NB4 (cell line): Measurements from ENCODE around the gene MMP25.
"Not testable (repeated sequence)": the region's sequence is repeated elsewhere in the genome, so short reads cannot be mapped to it uniquely, and the experiment has no call there.

ENCODE experiments used
- DNase-seq: peaks from one replicate; pipeline ENCODE4 v3.0.0; 2010; ENCODE audit warnings: low read depth
- H3K4me3 ChIP-seq: one replicate; pipeline ENCODE4 v1.5.1; 2011; ENCODE audit warnings: mild to moderate bottlenecking, low read depth, low read length, moderate library complexity
- CTCF ChIP-seq: IDR thresholded peaks from one replicate; pipeline ENCODE4 v1.5.1; 2012; ENCODE audit warnings: low read depth, low read length
- MAX ChIP-seq: IDR thresholded peaks from 2 replicates; pipeline ENCODE4 v1.6.1; 2011; ENCODE audit warnings: low read depth, low read length
- MYC ChIP-seq: IDR thresholded peaks from 2 replicates; pipeline ENCODE4 v1.6.1; 2011; ENCODE audit warnings: low read depth, low read length
- POLR2A ChIP-seq: IDR thresholded peaks from 2 replicates; pipeline ENCODE4 v1.6.1; 2011; ENCODE audit warnings: mild to moderate bottlenecking; ENCODE audit not compliant: insufficient read length; ENCODE audit errors: extremely low read depth

The MMP25 gene

GRCh38 chr16:3051009-3051408 lies 4.6 kb downstream of the MMP25 start:
- DNase-seq = no peak
- no peak for TF ChIP-seq POLR2A
- TF ChIP-seq MYC = no peak
- no peak for TF ChIP-seq CTCF
- TF ChIP-seq MAX = no peak
- H3K4me3 ChIP-seq = no peak overlapping the region

- no peak overlapping the region for H3K4me3 ChIP-seq
- TF ChIP-seq POLR2A = no peak
- TF ChIP-seq MAX = no peak
- TF ChIP-seq CTCF = no peak
- no peak for TF ChIP-seq MYC
- DNase-seq = peak; percentile 63
These were observed 5.1 kb downstream of the MMP25 start for GRCh38 chr16:3051494-3051893.

GRCh38 chr16:3052571-3053329 lies 6.4 kb downstream of the MMP25 start:
- DNase-seq, H3K4me3 ChIP-seq: not testable (repeated sequence)

GRCh38 chr16:3053330-3053710 lies 7.0 kb downstream of the MMP25 start:
- not testable (repeated sequence) for H3K4me3 ChIP-seq
- peak; percentile 44 for DNase-seq

GRCh38 chr16:3054965-3055733 lies 8.8 kb downstream of the MMP25 start:
- H3K4me3 ChIP-seq = no peak overlapping the region
- DNase-seq = peak; percentile 87
- no peak for TF ChIP-seq POLR2A
- TF ChIP-seq MYC = no peak
- TF ChIP-seq MAX = no peak; the same call in 1 of the 2 replicates
- TF ChIP-seq CTCF = no peak

- not testable (repeated sequence) for H3K4me3 ChIP-seq, DNase-seq
These were observed 9.4 kb downstream of the MMP25 start for GRCh38 chr16:3055734-3056115.

- DNase-seq = no peak
- no peak overlapping the region for H3K4me3 ChIP-seq
These were observed 10.2 kb downstream of the MMP25 start for GRCh38 chr16:3056336-3057180.

More at GRCh38 chr16:3056336-3057180, 10.2 kb downstream of the MMP25 start:
- TF ChIP-seq CTCF (no peak), MYC (no peak), POLR2A (no peak), MAX (no peak)
